Measurements from ENCODE around the gene MCUB. TPM values are rescaled to one million over a fixed set of nuclear protein-coding genes. Genes with fewer than 3 reads are reported as not detected.

MCUB gene
- polyA plus RNA-seq, 3 donors: 117 to 125 (median 123) TPM

- no peak overlapping the region for H3K4me3 Mint-ChIP-seq
- DNase-seq: no peak
- H3K9me3 ChIP-seq (replicated peaks in 1 of 2; ENCODE audit: control insufficient read depth in 1 of 2, insufficient read depth in 1 of 2, low read length in 2 of 2): peaks cover 0 to 13% of the 10 kb centered on the region in 2 donors
- H3K9ac ChIP-seq (ENCODE audit: insufficient read depth, low read length, poor library complexity, severe bottlenecking): no peak overlapping the region
- WGBS (ENCODE audit: insufficient coverage): 100% methylated on average over 2 of the region's 6 CpGs
- H3K27me3 Mint-ChIP-seq (ENCODE audit: low read depth in 3 of 3): peaks cover 0 to 2% (median 0%) of the 10 kb centered on the region in 3 donors
- H3K36me3 ChIP-seq (replicated peaks in 1 of 2; ENCODE audit: control insufficient read depth in 1 of 2, insufficient read depth in 2 of 2, low read length in 2 of 2): peaks cover 0 to 8% of the 10 kb centered on the region in 2 donors
- H3K36me3 Mint-ChIP-seq: peaks cover 13 to 26% of the 10 kb centered on the region in 2 donors
- no peak overlapping the region for H3K4me2 ChIP-seq (replicated peaks; ENCODE audit: extremely low read depth, low read length, poor library complexity, severe bottlenecking)
- H2AFZ ChIP-seq (ENCODE audit: insufficient read depth, low read depth, low read length, poor library complexity, severe bottlenecking): no peak overlapping the region
- intact Hi-C loops (cut with micrococcal nuclease): no loop called here
- no peaks in the 10 kb centered on the region for H3K4me1 Mint-ChIP-seq
- TF ChIP-seq CTCF (IDR thresholded peaks at IDR 0.05): no peak
- H3K79me2 ChIP-seq (ENCODE audit: insufficient read depth, low read length): peaks cover 27% of the 10 kb centered on the region
- no peaks in the 10 kb centered on the region for H3K4me1 ChIP-seq (ENCODE audit: control insufficient read depth in 1 of 2, insufficient read depth in 2 of 2, low read length in 2 of 2)
- no peak overlapping the region for H3K27ac ChIP-seq (ENCODE audit: low read depth in 1 of 2, low read length in 2 of 2)
- H3K27ac Mint-ChIP-seq: no peak overlapping the region
- peaks cover 8 to 23% (median 14%) of the 10 kb centered on the region in 7 donors for H3K9me3 Mint-ChIP-seq
- H3K4me3 ChIP-seq (replicated peaks in 1 of 3; ENCODE audit: low read depth in 2 of 3, low read length in 3 of 3): no peak overlapping the region
- no peaks in the 10 kb centered on the region for H3K27me3 ChIP-seq (ENCODE audit: control insufficient read depth in 2 of 2, insufficient read depth in 2 of 2, low read length in 2 of 2)
- peaks cover 52% of the 10 kb centered on the region for H4K20me1 ChIP-seq (ENCODE audit: insufficient read depth, low read length)
Measured at GRCh38 chr4:109599046-109599652, 39.1 kb downstream of the MCUB start.

GRCh38 chr4:109600431-109600830 is 40.4 kb downstream of the MCUB start:
- no peak overlapping the region for H3K4me2 ChIP-seq (replicated peaks; ENCODE audit: extremely low read depth, low read length, poor library complexity, severe bottlenecking)
- H3K27me3 ChIP-seq (ENCODE audit: control insufficient read depth in 2 of 2, insufficient read depth in 2 of 2, low read length in 2 of 2): no peaks in the 10 kb centered on the region
- peaks cover 35% of the 10 kb centered on the region for H3K79me2 ChIP-seq (ENCODE audit: insufficient read depth, low read length)
- peaks cover 0 to 8% of the 10 kb centered on the region in 2 donors for H3K36me3 ChIP-seq (replicated peaks in 1 of 2; ENCODE audit: control insufficient read depth in 1 of 2, insufficient read depth in 2 of 2, low read length in 2 of 2)
- no peaks in the 10 kb centered on the region for H3K4me1 ChIP-seq (ENCODE audit: control insufficient read depth in 1 of 2, insufficient read depth in 2 of 2, low read length in 2 of 2)
- DNase-seq: no peak
- H3K9me3 Mint-ChIP-seq: peaks cover 8 to 23% (median 16%) of the 10 kb centered on the region in 7 donors
- peaks cover 0 to 13% of the 10 kb centered on the region in 2 donors for H3K9me3 ChIP-seq (replicated peaks in 1 of 2; ENCODE audit: control insufficient read depth in 1 of 2, insufficient read depth in 1 of 2, low read length in 2 of 2)
- intact Hi-C loops (cut with micrococcal nuclease): no loop called here
- H4K20me1 ChIP-seq (ENCODE audit: insufficient read depth, low read length): peaks cover 59% of the 10 kb centered on the region
- no peaks in the 10 kb centered on the region for H3K4me1 Mint-ChIP-seq
- H3K4me3 ChIP-seq (replicated peaks in 1 of 3; ENCODE audit: low read depth in 2 of 3, low read length in 3 of 3): no peak overlapping the region
- H3K36me3 Mint-ChIP-seq: peaks cover 16 to 26% of the 10 kb centered on the region in 2 donors
- no peak overlapping the region for H3K27ac Mint-ChIP-seq
- H3K27me3 Mint-ChIP-seq (ENCODE audit: low read depth in 3 of 3): peaks cover 0 to 2% (median 0%) of the 10 kb centered on the region in 3 donors
- H3K4me3 Mint-ChIP-seq: no peak overlapping the region
- no peak overlapping the region for H2AFZ ChIP-seq (ENCODE audit: insufficient read depth, low read depth, low read length, poor library complexity, severe bottlenecking)
- no peak overlapping the region for H3K27ac ChIP-seq (ENCODE audit: low read depth in 1 of 2, low read length in 2 of 2)
- TF ChIP-seq CTCF (IDR thresholded peaks at IDR 0.05): no peak
- no peak overlapping the region for H3K9ac ChIP-seq (ENCODE audit: insufficient read depth, low read length, poor library complexity, severe bottlenecking)
- no CpG with 5 or more reads among the region's 3 CpGs for WGBS (ENCODE audit: insufficient coverage)

All from CD14-positive monocyte (primary cell).